Measurements from ENCODE around the gene PCDHGB2.

GRCh38 chr5:141366016-141366896, 6.5 kb downstream of the PCDHGB2 start:
- TF ChIP-seq CTCF (IDR thresholded peaks at IDR 0.05; ENCODE audit: low read depth, low read length, poor library complexity, severe bottlenecking), result no peak
- TF ChIP-seq EZH2phosphoT487 (IDR thresholded peaks at IDR 0.05; ENCODE audit: borderline replicate concordance, low read length), result no peak

Data from DOHH2 (cell line).